KMS-11 (cell line): ENCODE results near the gene ACKR3.

Experiments used
- H2AFZ ChIP-seq: fragments of 200-600 bp; sonication (generic); 2 replicates; pipeline ENCODE4 v1.6.1; 2016; ENCODE audit warnings: antibody characterized with exemption, mixed run types, low read depth
- H3K27ac ChIP-seq: fragments of 200-600 bp; sonication (generic); 2 replicates; pipeline ENCODE4 v1.6.1; 2016; ENCODE audit warnings: mild to moderate bottlenecking, mixed run types
- H3K27me3 ChIP-seq: fragments of 200-600 bp; sonication (generic); 2 replicates; pipeline ENCODE4 v1.6.1; 2017; ENCODE audit warnings: mild to moderate bottlenecking, low read depth, mixed run types, moderate library complexity; ENCODE audit not compliant: insufficient read depth
- H3K36me3 ChIP-seq: fragments of 200-600 bp; sonication (generic); 2 replicates; pipeline ENCODE4 v1.6.1; 2017; ENCODE audit warnings: mild to moderate bottlenecking, mixed run types; ENCODE audit not compliant: insufficient read depth
- H3K4me1 ChIP-seq: fragments of 200-600 bp; sonication (generic); 2 replicates; pipeline ENCODE4 v1.6.1; 2016; ENCODE audit warnings: mild to moderate bottlenecking, low read depth, mixed run types; ENCODE audit not compliant: poor library complexity, severe bottlenecking
- H3K4me2 ChIP-seq: fragments of 200-600 bp; sonication (generic); 2 replicates; pipeline ENCODE4 v1.7.0; 2016; ENCODE audit warnings: mild to moderate bottlenecking, mixed run types
- H3K4me3 ChIP-seq: fragments of 200-600 bp; sonication (generic); IDR thresholded peaks from 2 replicates; pipeline ENCODE4 v1.6.1; 2017; ENCODE audit warnings: low read depth, low read length, mixed read lengths; ENCODE audit not compliant: insufficient read depth
- H3K79me2 ChIP-seq: fragments of 200-600 bp; sonication (generic); 2 replicates; pipeline ENCODE4 v1.6.1; 2016; ENCODE audit warnings: low read depth, mixed run types; ENCODE audit not compliant: insufficient read depth
- H3K9ac ChIP-seq: fragments of 200-600 bp; sonication (generic); 2 replicates; pipeline ENCODE4 v1.6.1; 2016; ENCODE audit warnings: mild to moderate bottlenecking, mixed run types
- H4K20me1 ChIP-seq: fragments of 200-600 bp; sonication (generic); 2 replicates; pipeline ENCODE4 v1.6.1; 2016; ENCODE audit warnings: mild to moderate bottlenecking, mixed run types; ENCODE audit not compliant: insufficient read depth
- CTCF ChIP-seq: fragments of 200-600 bp; sonication (generic); conservative IDR thresholded peaks from 2 replicates; pipeline ENCODE4 v1.6.1; 2017; ENCODE audit warnings: low read depth, mild to moderate bottlenecking, antibody characterized with exemption, low read length, moderate library complexity, mixed read lengths

The ACKR3 gene

GRCh38 chr2:236628256-236628901 lies 58.8 kb downstream of the ACKR3 start:
- no peak for TF ChIP-seq CTCF
- H3K79me2 ChIP-seq = no peaks in the 10 kb centered on the region
- no peaks in the 10 kb centered on the region for H3K27me3 ChIP-seq
- H3K27ac ChIP-seq = no peak overlapping the region
- no peaks in the 10 kb centered on the region for H3K36me3 ChIP-seq
- no peaks in the 10 kb centered on the region for H3K4me1 ChIP-seq
- H3K4me3 ChIP-seq = no peak overlapping the region
- no peaks in the 10 kb centered on the region for H4K20me1 ChIP-seq
- H3K9ac ChIP-seq = no peak overlapping the region
- H2AFZ ChIP-seq = no peak overlapping the region
- H3K4me2 ChIP-seq = no peak overlapping the region

- Histone ChIP-seq H3K27ac (no peak overlapping the region), H3K27me3 (no peaks in the 10 kb centered on the region), H3K79me2 (no peaks in the 10 kb centered on the region), H2AFZ (no peak overlapping the region), H3K4me1 (no peaks in the 10 kb centered on the region), H4K20me1 (no peaks in the 10 kb centered on the region), H3K36me3 (no peaks in the 10 kb centered on the region), H3K4me2 (no peak overlapping the region), H3K9ac (no peak overlapping the region), H3K4me3 (no peak overlapping the region)
- no peak for TF ChIP-seq CTCF
Observed at GRCh38 chr2:236628981-236629605, 59.5 kb downstream of the ACKR3 start.

DNA sequence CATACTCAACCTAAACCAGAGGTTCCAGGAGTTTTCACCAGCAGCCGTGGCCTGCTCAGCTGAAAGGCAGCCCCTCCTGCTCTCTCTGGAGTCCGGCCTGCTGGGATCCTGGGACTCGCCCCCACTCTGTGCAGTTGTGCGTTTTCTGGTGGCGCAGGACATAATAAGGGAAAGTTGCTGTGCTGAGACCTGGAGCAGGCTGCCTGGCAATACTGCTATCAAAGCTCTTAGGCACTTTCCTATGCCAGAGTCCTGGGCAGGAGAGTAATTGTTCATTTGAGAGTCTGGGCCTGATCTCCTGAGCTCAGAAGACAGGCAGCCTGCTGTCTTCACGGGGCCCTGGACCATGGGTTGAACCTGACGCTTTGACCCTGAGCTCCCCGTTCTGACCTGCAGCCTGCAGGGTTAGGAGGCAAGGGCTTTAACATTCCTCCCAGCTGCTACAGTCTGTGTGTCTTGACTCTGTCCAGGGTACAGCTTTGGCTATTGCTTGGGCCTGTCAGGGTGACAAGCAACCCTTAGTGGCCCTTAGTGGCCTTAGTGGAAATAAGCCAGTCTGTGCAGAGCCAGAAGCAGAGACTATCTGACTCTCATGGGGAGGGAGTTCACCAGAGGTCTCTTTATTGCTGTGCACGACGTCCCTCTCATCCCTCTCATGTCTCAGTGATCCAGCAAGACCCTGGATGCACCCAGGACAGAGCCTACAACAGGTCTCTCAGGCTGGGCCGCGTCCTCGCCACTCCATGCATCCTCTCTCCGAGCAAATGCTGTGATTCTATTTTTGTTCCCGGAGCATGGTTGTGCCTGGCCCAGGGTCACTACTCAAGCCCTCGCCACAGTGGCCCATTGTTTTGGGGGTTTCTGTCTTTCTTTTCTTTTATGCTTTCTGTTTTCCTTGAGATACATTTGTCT lies 60.6 kb downstream of the ACKR3 start:
- Histone ChIP-seq H3K79me2 (no peaks in the 10 kb centered on the region), H3K9ac (no peak overlapping the region), H2AFZ (no peak overlapping the region), H3K4me1 (no peaks in the 10 kb centered on the region), H4K20me1 (no peaks in the 10 kb centered on the region), H3K27me3 (no peaks in the 10 kb centered on the region), H3K4me3 (no peak overlapping the region), H3K27ac (no peak overlapping the region), H3K4me2 (no peak overlapping the region), H3K36me3 (no peaks in the 10 kb centered on the region)
- no peak for TF ChIP-seq CTCF

DNA sequence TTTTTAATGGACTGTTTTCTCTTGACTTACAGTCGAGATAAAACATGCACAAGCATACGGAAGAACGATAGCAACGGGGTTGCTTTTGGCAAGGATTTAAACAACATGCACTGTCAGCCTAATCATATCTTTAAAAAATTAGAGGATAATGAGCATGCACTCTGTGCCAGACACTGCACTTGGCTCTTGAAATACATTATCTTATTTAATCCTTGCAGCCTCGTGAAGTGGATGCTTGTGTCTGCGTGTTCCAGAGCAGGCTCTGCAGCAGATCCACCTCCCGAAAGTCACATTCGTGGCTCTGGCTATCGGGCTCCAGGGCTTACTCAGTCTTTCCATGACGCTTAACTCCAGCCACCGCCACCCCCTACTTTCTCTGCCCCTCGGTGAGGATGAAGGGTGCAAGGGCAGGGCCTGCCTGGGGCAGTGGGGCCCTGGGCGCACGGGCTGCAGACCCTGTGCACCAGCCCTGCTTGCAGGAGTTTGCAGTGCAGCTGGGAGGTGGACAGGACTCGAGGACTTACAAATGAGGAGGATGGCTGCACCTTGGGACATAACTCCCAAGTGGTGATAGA lies 61.7 kb downstream of the ACKR3 start:
- H2AFZ ChIP-seq = no peak overlapping the region
- no peak overlapping the region for H3K27ac ChIP-seq
- H3K9ac ChIP-seq = no peak overlapping the region
- no peaks in the 10 kb centered on the region for H3K27me3 ChIP-seq
- no peaks in the 10 kb centered on the region for H3K36me3 ChIP-seq
- no peaks in the 10 kb centered on the region for H4K20me1 ChIP-seq
- no peaks in the 10 kb centered on the region for H3K79me2 ChIP-seq
- no peak overlapping the region for H3K4me2 ChIP-seq
- H3K4me3 ChIP-seq = no peak overlapping the region
- H3K4me1 ChIP-seq = no peaks in the 10 kb centered on the region
- no peak for TF ChIP-seq CTCF
